GM08714 (cell line): ENCODE results near the gene CAPZB.

ENCODE experiments used
- H3K4me3 ChIP-seq: fragments of 200-500 bp; sonication (Bioruptor generic); 2 replicates; pipeline ENCODE4 v1.5.1; 2014; ENCODE audit warnings: mild to moderate bottlenecking, low read length, inconsistent platforms
- ZNF274 ChIP-seq: IDR thresholded peaks from 2 replicates; pipeline ENCODE4 v1.6.1; 2012; ENCODE audit warnings: mild to moderate bottlenecking, low read depth, low read length

The CAPZB gene

GRCh38 chr1:19369396-19370090 is 115.8 kb downstream of the CAPZB start:
- TF ChIP-seq ZNF274, result no peak
- H3K4me3 ChIP-seq, result no peak overlapping the region

GRCh38 chr1:19368964-19369363 is 116.4 kb downstream of the CAPZB start:
- TF ChIP-seq ZNF274, result no peak
- no peak overlapping the region for H3K4me3 ChIP-seq

DNA sequence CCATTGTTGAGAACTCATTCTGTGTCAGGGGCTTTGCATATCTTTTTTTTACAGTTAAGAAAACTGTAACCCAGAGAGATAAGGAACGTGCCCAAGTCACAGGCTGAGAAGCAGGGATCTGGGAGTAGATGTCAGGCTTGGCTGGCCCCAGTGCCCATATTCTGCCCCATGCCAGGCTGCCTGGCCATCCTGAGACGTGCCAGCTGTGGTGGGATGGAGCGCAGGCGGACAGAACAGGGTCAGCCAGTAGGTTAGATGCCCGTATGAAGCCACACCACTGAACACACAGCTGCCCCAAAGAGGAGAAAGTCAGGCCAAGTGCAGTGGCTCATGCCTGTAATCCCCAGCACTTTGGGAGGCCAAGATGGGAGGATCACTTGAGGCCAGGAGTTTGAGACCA is 117.3 kb downstream of the CAPZB start:
- H3K4me3 ChIP-seq, result no peak overlapping the region
- TF ChIP-seq ZNF274, result no peak

DNA sequence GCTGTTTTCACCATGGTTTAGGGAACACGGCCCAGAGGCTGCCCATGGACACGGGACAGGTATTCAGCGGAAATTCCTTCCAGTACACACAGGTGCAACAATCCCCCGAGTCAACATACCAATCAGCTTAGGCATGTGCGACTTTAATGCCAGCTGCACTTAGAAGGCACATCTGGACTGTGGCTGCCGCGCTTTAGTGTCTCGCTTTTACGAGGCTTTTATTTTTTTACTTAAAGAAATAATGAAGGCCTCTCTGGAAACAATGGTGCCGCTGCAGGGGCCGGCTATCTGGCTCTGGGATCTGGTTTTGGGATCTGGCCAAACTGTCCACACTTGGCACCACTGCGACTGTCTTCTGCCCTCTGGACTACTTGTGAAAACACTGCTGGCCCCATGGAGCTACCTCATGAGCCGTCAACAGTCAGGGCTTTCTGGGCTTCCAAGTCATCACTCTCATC is 117.7 kb downstream of the CAPZB start:
- H3K4me3 ChIP-seq, result no peak overlapping the region
- no peak for TF ChIP-seq ZNF274

GRCh38 chr1:19366599-19367536 is 118.5 kb downstream of the CAPZB start:
- TF ChIP-seq ZNF274, result no peak
- no peak overlapping the region for H3K4me3 ChIP-seq

DNA sequence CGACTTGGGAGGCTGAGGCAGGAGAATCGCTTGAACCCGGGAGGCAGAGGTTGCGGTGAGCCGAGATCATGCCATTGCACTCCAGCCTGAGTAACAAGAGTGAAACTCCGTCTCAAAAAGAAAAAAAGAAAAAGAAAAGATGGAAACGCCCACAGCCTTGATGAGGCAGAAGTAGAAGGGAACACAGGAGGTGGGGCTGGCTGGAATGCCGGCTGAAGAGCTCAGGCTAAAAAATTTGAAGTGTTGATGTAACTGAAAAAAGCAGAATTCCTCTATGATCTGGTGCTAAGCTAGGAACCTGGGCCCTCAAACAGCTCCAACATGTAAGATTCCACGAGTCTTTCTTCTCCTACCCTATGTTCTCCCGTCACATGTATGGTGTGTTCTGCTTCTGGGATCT is 119.6 kb downstream of the CAPZB start:
- TF ChIP-seq ZNF274, result no peak
- no peak overlapping the region for H3K4me3 ChIP-seq

DNA sequence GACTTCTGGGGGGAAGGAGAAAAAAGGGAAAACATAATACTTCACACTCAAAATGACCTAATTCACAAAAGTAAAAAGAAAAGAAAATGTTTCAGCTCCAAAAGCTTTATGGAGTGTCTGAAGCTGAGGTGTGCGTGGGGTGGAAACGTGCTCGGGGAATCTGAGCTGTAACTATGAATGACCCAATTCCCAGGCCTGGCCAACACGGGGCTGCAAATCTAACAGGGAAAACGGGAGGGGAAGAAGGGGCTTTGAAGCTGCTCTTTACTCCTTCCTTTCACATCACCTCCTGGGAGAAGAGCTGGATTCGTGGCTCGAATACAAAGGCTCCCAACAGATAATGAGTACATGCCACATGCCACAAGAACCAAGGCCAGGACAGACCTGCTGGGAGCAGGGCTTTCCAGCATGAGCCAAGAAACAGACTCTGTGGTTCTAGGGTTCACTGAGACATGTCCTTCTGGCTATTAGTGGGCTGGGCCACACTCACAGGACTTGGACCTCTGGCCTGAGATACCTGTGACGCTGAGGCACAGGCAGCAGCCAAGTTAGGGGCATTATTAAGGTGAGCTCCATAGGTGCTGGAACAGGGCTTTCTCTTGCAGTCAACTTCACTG is 121.7 kb downstream of the CAPZB start:
- no peak for TF ChIP-seq ZNF274
- no peak overlapping the region for H3K4me3 ChIP-seq

DNA sequence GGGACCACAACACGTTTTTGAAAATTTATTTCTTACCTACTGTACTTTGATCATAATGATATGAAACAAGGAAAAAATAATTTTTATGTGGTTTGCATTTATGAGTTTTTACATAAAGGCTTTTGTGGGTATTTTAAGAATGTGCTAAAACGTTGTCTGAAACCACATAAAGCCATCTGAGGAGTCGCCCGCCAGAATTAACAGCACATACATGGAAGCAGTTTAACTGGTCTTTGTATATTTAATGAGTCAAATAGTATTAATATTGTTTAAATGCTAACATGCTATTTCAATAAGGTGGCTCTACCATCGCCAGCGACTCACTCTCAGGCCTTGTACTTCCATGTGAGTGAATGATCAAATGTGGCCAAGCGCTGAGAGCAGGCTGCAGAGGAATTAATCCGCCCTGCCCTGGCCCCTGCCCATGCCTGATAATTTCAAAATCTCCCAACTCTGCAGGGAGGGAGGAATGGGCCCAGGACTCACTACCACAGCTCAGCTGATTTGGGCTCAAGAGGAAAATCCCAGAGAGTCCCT is 123.7 kb downstream of the CAPZB start:
- no peak overlapping the region for H3K4me3 ChIP-seq
- no peak for TF ChIP-seq ZNF274

DNA sequence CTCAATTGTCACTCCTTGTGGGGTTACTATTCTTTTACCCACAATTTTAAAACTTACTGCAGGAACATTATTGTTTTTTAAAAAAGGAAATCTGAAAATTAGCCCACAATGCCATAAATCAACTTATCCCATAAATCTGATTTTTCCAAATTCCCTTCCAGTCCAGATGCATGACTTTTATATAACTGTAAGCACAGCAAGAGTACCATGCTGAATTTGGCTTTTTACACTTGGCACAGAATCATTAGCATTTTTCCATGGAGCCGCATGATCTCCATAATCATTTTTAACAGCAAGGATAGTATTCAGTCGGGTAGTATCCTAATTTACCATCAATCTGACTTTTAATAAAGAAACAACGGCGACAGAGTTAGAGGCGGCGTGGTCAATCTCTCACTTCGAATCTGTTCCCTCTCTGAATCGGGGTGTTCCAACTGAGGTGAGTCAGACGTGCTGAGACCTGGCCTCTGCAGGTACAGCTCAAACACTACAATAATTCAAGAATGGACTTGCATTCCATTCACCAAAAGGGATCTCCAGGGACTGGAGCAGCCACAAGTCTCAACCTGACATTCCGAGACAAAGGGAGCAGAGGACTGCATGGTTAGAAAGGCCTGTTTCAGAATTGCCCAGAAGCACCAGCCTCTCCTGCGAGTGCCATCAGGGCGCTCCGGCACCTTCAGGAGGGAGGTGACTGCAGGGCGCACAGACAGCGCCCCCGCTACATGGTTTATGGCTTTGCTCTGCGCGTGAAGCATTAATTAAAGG is 124.3 kb downstream of the CAPZB start:
- H3K4me3 ChIP-seq, result no peak overlapping the region
- no peak for TF ChIP-seq ZNF274

GRCh38 chr1:19360432-19360831 is 124.9 kb downstream of the CAPZB start:
- H3K4me3 ChIP-seq, result no peak overlapping the region
- TF ChIP-seq ZNF274, result no peak

GRCh38 chr1:19360016-19360415 is 125.3 kb downstream of the CAPZB start:
- no peak for TF ChIP-seq ZNF274
- no peak overlapping the region for H3K4me3 ChIP-seq

- no peak overlapping the region for H3K4me3 ChIP-seq
- no peak for TF ChIP-seq ZNF274
Observed at GRCh38 chr1:19359357-19359756, 126.0 kb downstream of the CAPZB start.

DNA sequence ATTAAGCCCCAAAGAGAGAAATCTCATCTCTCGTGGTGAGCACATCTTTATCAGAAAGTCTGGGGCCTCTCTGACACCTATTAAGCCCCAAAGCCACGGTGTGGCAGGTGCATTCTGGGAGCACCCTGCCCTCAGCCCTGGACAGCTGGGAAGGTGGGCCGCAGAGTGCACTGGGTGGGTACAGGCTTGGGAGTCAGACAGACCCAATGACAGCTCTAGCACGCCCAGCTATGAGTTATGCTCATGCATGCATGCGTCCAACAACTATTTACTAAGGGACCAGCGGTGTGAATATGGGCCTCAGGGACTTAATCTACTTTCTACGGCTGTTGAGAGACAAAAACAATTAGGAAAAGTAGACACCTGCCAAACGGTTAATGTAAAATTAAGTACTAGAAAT is 126.6 kb downstream of the CAPZB start:
- TF ChIP-seq ZNF274, result no peak

GRCh38 chr1:19357299-19357986 is 127.9 kb downstream of the CAPZB start:
- no peak for TF ChIP-seq ZNF274
- H3K4me3 ChIP-seq, result no peak overlapping the region

More for the DNA sequence above, 126.6 kb downstream of the CAPZB start:
- H3K4me3 ChIP-seq, result no peak overlapping the region
